Activated T-cell treated with anti-CD3 and anti-CD28 coated beads for 48 hours (primary cell): ENCODE data around the gene RBM19.

Source experiments
- DNase-seq: peaks from one replicate; pipeline ENCODE4 v3.0.0-alpha.2; 2020; ENCODE audit warnings: low read depth

The RBM19 gene

DNA sequence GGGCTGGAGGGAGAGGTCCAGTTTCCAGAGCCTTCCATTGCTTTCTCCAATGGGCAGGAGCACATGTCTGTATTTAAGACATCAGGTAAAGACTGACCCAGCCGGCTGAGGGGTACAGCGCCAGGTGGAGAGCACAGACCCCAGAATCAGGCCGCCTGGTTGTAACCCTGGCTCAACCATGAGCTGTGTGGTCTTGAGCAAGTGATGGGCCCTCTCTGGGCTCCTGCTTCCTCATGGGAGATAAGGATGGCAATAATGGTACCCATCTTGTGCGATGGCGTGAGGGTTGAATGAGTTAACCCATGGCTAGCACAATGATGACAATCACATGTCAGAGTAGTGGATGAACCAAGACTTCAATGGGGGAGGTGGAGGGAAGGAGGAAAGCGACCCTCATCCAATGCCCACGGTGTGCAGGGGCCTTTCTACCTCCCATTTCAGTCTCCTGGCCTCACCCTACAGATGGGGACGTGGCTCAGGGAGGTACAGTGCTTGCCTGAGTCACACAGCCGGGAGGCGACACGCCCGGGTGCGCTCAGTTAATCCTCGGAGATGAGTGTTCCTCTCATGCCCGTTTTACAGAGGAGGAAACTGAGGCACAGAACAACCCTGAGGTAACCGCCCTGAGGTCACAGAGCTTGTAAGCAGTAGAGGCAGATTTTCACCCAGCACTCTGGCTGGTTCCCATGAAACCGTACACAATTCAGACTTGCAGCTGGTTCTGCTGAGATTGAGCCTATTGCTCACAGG is 163.9 kb downstream of the RBM19 start:
- DNase-seq = no peak

DNA sequence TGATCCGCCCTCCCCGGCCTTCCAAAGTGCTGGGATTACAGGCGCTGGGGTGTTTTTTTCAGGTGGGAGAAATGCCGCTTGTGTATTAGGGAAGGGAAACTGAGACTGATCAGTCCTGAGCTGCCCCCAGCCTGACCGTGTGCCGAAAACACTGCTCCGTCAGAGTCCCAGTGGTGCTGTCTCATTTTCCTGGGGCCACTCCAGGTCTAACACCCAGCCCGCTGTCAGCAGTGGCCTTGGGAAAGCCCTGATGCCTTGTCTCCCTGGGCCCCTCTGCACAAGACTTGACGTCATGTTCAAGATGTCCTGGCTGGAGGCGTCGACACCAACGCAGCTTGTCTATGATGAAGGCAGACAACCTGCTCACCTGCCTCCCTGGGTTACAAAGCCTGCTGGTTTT is 165.9 kb downstream of the RBM19 start:
- no peak for DNase-seq

DNA sequence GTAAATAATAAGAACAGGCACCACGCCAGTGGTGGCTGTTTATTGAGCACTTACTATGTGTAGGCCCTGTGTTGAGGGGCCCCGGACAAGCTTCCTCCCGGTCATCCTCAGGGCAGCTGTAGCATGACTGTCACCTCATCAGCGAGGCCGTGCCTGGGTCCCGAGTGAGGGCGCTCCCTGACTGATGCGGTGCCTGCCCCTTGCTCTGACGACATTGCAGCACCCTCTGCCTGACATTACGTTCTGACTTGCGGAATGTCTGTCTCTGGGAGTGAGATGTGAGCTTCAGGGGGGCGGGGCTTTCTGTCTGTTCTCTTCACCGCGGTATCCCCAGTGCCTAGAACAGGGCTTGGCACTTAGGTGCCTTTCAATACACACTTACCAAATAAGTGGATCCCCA is 167.6 kb downstream of the RBM19 start:
- no peak for DNase-seq

DNA sequence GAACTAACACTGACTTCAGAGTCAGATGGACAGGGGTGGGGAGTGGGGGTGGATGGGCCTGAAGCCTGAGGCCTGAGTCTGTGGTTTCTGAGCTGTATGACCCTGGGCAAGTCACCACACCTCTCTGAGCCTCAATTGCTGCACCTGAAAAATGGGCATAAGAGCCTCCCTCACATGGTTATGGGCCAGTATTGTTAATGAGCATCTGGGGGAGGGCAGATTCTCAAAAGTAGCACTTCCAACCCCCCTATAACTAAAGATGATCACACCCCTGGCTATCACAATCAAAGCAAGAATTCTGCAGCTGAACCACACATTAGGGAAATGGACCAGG is 168.6 kb downstream of the RBM19 start:
- no peak for DNase-seq

DNA sequence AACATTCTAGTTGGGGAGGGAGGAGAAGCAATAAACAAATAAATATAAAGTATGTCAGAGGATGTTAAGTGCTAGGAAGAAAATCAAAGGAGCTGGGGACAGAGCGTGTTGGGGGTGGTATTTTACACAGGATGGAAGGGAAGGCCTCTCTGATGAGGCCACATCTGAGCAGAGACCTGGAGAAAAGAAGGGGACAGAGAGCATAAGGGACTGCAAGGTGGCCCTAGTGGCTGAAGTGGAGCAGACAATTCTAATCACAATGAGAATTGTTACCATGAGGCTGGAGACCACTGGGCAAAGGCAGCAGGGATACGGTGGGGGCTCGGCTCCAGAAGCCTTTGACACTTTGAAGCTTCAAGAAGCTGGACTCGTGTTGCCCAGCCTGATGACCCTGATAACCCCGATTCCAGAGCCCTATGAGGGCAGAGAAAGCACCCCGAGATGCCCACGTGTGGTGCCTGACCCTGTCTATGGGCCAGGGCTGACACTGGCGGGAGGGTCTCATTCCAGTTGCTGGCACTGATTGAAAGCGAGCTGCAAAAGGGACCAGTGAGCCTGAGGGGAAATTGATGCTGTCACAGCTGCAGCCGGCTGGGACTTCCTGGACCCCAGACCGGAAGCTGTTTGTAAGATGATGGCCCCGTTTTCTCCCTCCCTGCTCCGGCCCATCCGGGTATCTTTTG is 169.1 kb downstream of the RBM19 start:
- DNase-seq = no peak

DNA sequence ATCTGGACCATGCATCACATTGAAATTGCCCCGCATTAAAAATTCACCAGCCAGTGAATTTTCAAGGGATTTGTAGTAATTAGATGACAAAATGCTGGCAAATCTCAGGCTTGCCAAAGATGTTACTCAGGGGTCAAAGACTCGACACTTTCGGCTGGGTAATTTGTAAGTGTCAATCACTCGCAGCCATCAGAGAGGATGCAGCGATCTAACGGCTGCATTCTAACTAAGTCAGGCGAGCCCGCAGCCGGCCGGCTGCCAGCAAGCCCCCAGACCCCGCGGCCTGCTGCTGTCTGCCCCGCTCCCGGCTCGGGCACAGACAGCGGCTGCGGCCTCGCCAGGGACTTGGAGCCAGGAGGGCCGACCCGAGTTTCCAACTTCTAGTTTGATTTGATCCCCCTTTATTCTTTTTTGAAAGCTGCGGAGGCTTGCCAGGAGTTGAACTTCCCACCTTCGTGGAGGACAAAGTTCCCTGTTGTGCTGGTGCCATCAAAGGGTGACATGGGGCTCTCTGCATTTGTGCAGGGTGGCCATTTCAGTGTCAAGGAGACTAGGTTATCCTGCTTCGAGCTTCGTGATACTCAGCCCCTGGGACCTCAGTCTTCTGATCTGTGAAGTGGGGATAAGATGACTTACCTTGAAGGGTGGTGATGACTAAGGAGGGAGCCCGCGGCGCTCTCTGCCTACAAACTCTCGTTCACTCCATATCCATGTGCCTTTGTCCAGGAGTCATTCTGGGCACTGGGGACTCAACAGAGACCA is 169.9 kb downstream of the RBM19 start:
- no peak for DNase-seq

DNA sequence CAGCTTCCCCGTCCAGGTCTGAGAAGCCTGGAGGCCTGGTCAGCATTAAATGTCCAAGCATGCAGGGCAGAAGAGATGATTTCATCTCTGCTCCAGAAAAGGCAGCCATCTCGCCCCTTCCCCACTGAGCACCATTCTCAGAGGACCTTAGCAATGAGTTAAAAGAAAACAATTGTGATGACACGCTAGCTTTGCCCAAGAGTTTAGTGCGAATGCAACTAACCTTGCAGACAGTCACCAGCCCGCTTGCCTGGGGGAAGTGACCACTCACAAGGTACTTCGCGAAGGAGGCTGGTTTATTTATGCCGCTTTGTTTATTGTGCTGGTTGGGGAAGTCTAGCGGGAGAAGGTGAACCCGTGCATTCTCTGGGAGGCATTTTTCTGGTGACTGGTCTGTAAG is 170.7 kb downstream of the RBM19 start:
- no peak for DNase-seq

DNA sequence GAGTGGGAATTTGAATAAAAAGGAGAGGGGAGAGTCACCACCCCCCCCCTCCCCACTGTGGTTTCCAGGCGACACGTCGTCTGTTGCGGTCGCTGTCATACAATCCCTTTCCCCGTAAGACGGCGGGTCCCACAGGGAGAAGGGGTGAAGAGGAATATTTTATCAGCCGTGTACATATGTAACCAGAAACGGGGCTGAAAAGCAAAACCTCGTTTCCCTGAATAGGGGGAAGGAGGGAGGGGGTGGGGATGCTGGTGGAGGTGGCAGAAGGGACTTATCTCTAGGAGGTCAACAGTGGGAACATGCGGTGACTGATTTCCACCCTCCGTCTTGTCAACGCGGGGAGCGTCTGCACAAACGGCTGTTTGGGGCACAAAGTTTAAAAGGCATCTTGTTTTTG is 171.4 kb downstream of the RBM19 start:
- no peak for DNase-seq

DNA sequence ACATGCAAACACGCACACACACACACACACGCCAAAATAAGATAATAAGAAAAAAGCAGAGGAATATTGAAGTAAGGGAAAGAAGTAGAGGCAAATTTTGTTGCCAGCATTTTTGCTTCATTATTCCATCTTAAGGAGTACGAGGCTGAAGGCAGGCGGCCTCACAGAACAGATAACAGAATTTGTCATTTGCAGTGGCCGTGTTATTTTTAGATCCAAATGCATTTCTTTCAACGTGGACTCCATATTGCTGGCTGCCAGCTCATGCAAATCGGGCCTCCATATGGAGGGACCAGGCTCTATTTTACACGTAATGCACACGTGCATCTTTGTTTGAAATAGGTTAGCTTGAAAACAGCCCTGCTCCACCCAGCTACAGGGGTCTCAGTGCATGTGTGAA is 172.9 kb downstream of the RBM19 start:
- DNase-seq = no peak

DNA sequence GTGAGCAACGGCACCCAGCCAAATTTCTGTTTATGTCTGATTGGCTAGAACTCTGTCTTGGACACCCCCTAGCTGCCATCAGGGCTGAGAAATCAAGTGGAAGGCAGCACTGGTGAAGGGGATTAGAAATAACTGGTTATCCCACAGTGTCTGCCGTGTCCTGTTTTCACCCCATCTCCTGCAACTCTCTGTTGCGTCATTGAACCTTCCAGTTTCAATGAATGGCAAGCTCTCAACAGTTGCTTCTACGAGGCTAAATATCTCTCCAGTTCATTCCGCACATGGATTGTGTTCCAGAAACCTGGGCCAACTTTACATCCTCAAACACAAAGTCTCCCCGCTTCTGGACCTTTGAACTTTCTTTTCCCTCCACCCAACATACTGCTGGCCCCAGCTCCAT is 173.7 kb downstream of the RBM19 start:
- DNase-seq = no peak

DNA sequence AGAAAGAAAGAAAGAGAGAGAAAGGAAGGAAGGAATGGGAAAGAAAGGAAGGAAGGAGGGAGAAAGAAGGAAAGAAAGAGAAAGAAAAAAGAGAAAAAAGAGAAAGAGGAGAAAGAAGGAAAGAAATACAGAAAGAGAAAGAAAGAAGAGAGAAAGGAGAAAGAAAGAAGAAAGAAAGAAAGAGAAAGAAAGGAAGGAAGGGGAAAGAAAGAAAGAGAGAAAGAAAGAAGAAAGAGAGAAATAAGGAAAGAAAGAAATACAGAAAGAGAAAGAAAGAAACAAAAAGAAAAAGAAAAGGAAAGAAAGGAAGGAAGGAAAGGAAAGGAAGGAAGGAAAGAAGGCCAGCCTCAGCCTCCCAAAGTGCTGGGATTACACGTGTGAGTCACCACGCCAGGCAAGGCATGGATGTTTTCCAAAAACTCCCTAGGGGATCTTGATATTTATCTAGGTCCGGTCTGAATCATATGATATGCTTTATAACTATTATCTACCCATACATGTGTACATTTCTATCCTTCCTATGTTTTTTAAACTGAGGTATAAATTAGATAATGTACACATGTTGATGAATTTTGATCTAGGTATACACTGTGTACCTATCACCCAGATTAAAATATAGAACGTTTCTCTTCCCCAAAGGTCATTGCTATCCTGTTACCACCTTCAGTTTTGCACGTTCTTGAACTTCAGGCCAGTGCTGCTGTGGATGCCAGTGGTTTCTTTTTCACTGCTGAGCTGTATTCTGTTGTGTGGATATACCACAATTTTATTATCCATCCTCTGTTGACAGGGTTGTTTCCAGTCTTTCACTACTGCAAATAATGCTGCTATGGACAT is 177.9 kb downstream of the RBM19 start:
- no peak for DNase-seq

DNA sequence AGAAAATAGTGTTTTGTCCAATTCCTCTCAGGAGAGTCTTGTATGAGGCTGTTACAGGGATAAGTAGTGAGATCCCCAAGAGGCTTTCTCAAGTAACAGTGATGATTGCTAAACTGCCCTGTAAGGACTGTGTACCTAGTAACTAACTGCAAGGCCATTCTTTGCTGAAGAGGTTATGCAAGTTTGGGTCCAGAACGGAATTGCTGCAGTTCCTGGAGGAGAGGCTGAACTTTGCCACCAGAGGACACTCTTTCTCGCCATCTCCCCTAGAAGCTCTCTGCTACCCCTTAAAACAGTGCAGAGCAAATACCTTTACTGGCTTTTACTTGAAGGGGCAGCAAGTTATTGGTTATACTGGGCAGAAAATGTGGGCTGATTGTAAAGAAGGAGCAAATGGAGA is 180.0 kb downstream of the RBM19 start:
- no peak for DNase-seq

DNA sequence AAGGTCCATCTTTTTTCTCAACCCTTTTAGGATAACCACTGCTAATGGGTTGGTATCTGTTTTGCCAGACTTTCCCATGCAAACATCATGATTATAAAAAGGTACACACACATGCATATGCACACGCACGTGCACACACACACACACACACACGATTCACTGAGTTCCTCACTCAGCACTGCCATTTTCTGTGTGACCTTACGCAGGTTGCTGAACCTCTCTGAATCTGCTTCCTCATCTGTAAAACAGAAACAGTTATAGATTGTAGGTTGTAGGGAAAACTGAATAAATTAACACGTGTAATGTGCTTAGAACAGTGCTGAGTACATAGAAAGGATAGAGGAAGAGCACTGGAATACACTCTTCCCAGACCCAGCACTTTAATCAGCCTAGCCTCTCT is 182.3 kb downstream of the RBM19 start:
- DNase-seq = no peak

DNA sequence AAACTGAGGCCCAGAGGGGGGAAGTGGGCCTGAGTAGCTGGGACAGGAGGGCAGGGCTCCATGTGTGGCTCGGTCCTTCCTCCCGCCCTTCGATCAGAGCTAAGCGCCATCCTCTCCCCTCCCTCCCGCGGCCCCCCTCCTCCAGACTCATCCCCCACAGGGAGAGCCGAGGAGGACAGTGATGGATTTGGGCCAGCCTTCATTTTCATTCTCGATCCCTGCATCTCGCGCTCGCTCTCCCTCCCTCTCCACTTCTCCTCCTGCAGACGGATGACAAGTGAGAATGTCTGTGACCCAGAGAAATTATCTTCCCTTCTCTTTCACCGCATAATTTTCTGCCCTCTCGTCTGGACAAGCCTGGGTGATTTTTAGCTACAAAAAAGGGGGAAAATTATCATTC is 183.3 kb downstream of the RBM19 start:
- no peak for DNase-seq

DNA sequence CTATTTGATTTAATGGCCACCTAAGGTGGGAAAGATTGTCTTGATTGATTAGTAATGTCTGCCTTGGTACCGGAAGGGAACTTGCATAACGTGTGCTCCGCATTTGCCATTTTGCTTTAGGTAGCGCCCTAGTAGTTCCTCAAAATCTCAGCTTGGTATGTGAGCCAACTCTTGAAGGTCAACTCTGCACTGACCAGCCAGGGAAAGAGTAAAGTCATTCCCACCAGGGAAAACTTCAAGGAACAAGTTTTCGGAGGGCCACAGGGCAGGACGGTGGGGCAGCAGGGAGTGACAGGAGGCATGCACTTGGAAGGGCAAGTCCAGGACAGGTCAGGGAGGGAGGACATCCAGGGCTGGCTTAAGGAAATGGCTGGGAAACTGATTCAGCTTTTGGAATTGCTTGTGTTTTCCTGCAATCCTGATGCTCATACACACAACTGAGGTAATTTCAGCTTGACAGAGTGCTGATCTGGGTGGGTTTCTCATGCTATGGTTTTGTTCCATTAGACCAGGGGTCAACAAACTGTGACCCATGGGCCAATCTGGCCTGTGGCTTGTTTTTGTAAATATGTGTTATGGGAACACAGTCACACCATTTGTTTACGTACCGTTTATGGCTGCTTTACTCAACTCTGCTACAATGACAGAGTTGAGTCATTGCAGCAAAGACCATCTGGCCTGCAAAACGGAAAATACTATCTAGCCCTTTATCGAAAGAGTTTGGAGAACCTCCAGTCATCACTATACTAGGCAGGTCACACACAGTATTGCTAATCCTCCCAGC is 184.5 kb downstream of the RBM19 start:
- DNase-seq = no peak

DNA sequence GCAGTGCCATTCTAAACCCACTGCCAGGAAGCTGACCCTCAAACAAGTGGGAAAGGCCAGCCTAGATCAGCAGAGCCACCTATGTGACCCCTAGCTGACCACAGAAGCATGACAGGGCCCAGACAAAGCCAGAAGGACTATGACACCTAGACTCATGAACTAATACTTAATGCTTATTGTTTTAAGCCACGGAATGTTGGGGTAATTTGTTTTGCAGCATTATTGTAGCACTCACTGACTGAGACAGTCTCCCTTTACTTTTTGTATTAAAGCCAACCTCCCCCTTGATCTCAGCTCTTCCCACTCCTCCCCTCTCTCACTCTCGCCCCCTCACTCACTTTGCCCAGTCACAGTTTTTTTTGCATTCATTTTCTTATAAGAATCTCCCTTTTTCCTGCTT is 186.4 kb downstream of the RBM19 start:
- no peak for DNase-seq

DNA sequence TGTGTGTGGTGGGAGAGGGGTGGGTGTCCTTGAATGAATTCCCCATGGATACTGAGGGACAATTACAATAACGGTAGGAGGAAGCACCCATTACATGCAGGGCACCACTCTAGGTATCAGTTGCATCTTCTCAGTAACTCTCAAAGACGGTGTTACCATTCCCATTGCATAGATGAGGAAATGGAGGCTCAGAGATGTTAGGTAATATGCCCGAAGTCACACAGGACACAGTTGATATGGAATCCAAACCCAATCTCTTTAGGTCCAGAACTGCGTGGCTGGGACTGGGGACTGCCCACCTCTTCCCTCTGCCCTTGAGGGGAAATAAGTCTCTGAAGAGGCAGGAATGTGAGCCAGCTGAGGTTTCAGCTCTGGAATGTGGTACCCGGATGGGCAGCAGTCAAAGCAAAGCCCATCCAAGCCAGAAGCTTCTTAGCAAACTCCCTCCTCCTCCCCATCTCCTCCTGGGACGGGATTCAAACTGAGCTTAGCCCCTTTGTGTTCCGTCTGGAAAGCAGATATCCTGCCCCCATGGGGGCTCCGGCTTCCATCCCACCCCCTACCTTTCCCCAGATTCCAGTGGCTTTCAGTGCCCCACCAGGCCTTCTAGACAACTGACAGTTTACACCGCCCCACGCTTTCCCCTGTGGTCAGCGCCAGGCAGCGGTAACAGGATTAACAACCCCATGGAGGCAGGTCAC is 187.5 kb downstream of the RBM19 start:
- no peak for DNase-seq

DNA sequence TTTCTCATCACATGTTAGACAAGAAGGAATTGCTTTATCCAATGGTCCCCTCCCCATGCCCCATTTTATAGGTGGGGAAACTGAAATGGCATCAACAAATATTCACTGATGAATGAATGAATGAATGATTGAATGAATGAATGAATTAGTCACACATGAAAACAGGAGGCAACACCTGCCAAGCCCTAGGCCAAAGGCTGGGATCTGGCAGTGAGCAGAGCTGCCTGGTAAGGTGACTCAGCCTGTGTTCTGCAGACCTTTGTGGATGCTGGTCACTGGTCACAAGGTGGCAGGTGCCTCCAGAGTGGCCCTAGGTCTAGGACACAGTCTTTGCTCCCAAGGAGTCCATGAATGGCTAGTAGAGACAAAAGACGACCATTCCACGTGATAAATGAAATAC is 188.4 kb downstream of the RBM19 start:
- no peak for DNase-seq

DNA sequence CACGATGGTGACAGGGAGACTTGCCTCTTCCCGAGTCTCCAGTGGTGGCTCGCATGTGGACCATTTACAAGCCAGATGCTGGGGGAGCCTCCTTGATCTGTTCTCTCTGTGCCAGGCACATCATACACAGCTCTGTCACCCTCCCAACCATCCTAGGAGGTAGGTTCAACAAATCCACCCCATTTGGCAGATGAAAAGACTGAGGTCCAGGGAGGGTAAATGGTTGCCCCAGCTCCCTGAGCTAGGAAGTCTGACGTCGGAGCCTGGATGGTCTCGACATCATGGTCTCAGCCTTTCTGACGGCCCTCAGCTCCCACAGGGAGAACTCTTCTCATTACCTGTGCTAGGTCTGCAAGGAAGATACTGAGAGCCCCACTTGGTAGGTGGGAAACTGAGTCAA is 189.6 kb downstream of the RBM19 start:
- no peak for DNase-seq

DNA sequence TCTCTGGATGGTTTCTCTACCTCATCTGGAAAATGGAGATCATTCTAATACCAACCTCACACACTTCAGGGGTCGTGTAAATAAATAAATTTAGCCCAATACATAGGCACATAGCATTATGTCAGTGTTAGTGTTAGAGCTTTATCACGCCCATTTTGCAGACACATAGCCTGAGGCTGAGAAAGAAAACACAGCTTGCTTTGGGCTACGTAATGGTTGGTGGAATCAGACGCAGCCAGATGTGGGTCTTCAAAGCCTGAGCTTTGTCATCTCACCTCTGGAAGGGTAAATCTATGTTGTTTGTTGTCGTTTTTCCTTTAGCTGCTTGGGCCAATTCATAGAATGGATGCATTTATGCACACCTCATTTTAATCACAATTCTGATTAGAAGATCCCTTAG is 191.6 kb downstream of the RBM19 start:
- no peak for DNase-seq

DNA sequence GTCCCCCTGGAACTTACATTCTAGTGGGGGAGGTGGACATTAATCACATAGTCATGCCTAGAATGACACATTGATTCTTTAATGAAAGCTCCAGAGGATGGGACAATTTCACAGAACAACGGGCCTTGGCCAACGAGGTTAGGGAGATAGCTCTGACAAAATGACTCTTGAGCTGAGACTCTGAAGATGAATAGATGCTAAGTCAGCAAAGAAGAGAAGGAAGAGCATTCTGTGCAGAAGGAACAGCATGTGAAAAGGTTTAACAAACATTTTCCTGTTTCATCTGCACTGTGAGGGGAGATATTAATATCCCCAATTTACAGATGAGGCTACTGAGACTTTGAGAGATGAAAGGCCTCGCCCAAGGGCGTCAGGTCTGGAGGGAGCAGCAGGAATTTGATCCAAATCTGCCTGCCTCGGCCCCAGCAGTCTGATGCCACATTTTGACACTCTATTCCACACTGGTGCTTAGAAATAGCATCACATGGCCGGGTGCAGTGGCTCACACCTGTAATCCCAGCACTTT is 193.6 kb downstream of the RBM19 start:
- no peak for DNase-seq
